CD14-positive monocyte (primary cell): ENCODE measurements around the gene TPRG1L. TPM values are rescaled to one million over a fixed set of nuclear protein-coding genes. Genes with fewer than 3 reads are reported as not detected.

ENCODE experiments used
- DNase-seq, 3 donors: peaks; one replicate each; pipeline ENCODE4 v3.0.0-alpha.2; 2011 to 2022
- H2AFZ ChIP-seq: 2 replicates; pipeline ENCODE4 v1.6.0; 2012; ENCODE audit warnings: mild to moderate bottlenecking, low read depth, low read length, inconsistent platforms; ENCODE audit not compliant: insufficient read depth, poor library complexity, severe bottlenecking
- H3K27ac ChIP-seq, 2 donors: 1 replicate in 1 of 2; 2 replicates in 1 of 2; pipeline ENCODE4 v1.5.1; 2012 to 2013; ENCODE audit warnings: low read length in 2 of 2, control low read depth in 1 of 2, inconsistent platforms in 1 of 2, low read depth in 1 of 2, mild to moderate bottlenecking in 1 of 2
- H3K27me3 ChIP-seq, 2 donors: one replicate each; pipeline versions ENCODE4 v1.6.0 to v1.6.1; 2011 to 2013; ENCODE audit warnings: low read length in 2 of 2; ENCODE audit not compliant: control insufficient read depth in 2 of 2, insufficient read depth in 2 of 2
- H3K36me3 ChIP-seq, 2 donors: replicated peaks in 1 of 2; 1 replicate in 1 of 2; 2 replicates in 1 of 2; pipeline versions ENCODE4 v1.5.1 to v1.6.1; 2012 to 2013; ENCODE audit warnings: low read length in 2 of 2, control low read depth in 1 of 2, inconsistent platforms in 1 of 2, mild to moderate bottlenecking in 1 of 2; ENCODE audit not compliant: insufficient read depth in 2 of 2, control insufficient read depth in 1 of 2
- H3K4me1 ChIP-seq, 2 donors: 1 replicate in 1 of 2; 2 replicates in 1 of 2; pipeline versions ENCODE4 v1.5.1 to v1.6.1; 2012 to 2013; ENCODE audit warnings: low read length in 2 of 2, control low read depth in 1 of 2, inconsistent platforms in 1 of 2, mild to moderate bottlenecking in 1 of 2, moderate library complexity in 1 of 2; ENCODE audit not compliant: insufficient read depth in 2 of 2, control insufficient read depth in 1 of 2
- H3K4me2 ChIP-seq: replicated peaks from 2 replicates; pipeline ENCODE3; 2012; ENCODE audit warnings: low read length, moderate library complexity, mild to moderate bottlenecking; ENCODE audit not compliant: poor library complexity, severe bottlenecking; ENCODE audit errors: extremely low read depth
- H3K4me3 ChIP-seq, 3 experiments: fragments of 200-600 bp in 1 of 3; sonication (generic) in 1 of 3; replicated peaks in 1 of 3; 1 replicate in 2 of 3; 2 replicates in 1 of 3; pipeline ENCODE4 v1.5.1; 2011 to 2013; ENCODE audit warnings: low read length in 3 of 3, mild to moderate bottlenecking in 3 of 3, control low read depth in 2 of 3, low read depth in 2 of 3, inconsistent platforms in 1 of 3, moderate library complexity in 1 of 3
- H3K79me2 ChIP-seq: 2 replicates; pipeline ENCODE4 v1.6.0; 2012; ENCODE audit warnings: mild to moderate bottlenecking, control low read depth, inconsistent platforms, low read length, moderate library complexity; ENCODE audit not compliant: insufficient read depth
- H3K9ac ChIP-seq: 2 replicates; pipeline ENCODE4 v1.6.0; 2017; ENCODE audit warnings: low read length, mild to moderate bottlenecking; ENCODE audit not compliant: insufficient read depth, poor library complexity, severe bottlenecking
- H3K9me3 ChIP-seq, 2 donors: replicated peaks in 1 of 2; 1 replicate in 1 of 2; 2 replicates in 1 of 2; pipeline versions ENCODE4 v1.5.1 to v1.6.1; 2012 to 2013; ENCODE audit warnings: low read length in 2 of 2, control low read depth in 1 of 2; ENCODE audit not compliant: control insufficient read depth in 1 of 2, insufficient read depth in 1 of 2
- H4K20me1 ChIP-seq: 2 replicates; pipeline ENCODE4 v1.6.0; 2012; ENCODE audit warnings: mild to moderate bottlenecking, low read length, control low read depth, moderate library complexity; ENCODE audit not compliant: insufficient read depth
- H3K27ac Mint-ChIP-seq, 7 donors: one replicate each; pipeline ENCODE4 v1.8.0; 2020; ENCODE audit warnings: mild to moderate bottlenecking in 7 of 7, mixed read lengths in 7 of 7, moderate library complexity in 6 of 7, inconsistent platforms in 2 of 7
- H3K27me3 Mint-ChIP-seq, 3 donors: one replicate each; pipeline ENCODE4 v1.8.0; 2021 to 2022; ENCODE audit warnings: low read depth in 3 of 3, mild to moderate bottlenecking in 3 of 3, mixed read lengths in 3 of 3, moderate library complexity in 3 of 3, inconsistent platforms in 1 of 3
- H3K36me3 Mint-ChIP-seq, 2 donors: one replicate each; pipeline ENCODE4 v1.8.0; 2020; ENCODE audit warnings: mixed read lengths in 2 of 2, inconsistent platforms in 1 of 2, mild to moderate bottlenecking in 1 of 2
- H3K4me1 Mint-ChIP-seq: one replicate; pipeline ENCODE4 v1.8.0; 2020; ENCODE audit warnings: mild to moderate bottlenecking, mixed read lengths
- H3K4me3 Mint-ChIP-seq, 2 donors: one replicate each; pipeline ENCODE4 v1.8.0; 2020; ENCODE audit warnings: mild to moderate bottlenecking in 2 of 2, mixed read lengths in 2 of 2, moderate library complexity in 1 of 2
- H3K9me3 Mint-ChIP-seq, 7 donors: one replicate each; pipeline ENCODE4 v1.8.0; 2020 to 2022; ENCODE audit warnings: mixed read lengths in 7 of 7, mild to moderate bottlenecking in 6 of 7, moderate library complexity in 6 of 7, inconsistent platforms in 2 of 7
- WGBS: methylation state at CpG from one replicate; pipeline ENCODE4 v1.1.5; 2013; ENCODE audit warnings: missing lambda C conversion rate; ENCODE audit not compliant: insufficient coverage; 5-methylcytosine and 5-hydroxymethylcytosine counted together
- intact Hi-C, 2 donors: fragments of 100-400 bp; cut with micrococcal nuclease; formaldehyde crosslinking; loops; one replicate each; pipeline versions ENCODE4 v1.15.0 to v1.15.1; 2023
- polyA plus RNA-seq, 3 donors: library from polyadenylated mRNA; depleted of rRNA in 1 of 3; unstranded in 2 of 3; stranded (reverse) in 1 of 3; fragments of 300-500 nt in 2 of 3; fragments of >200 nt in 1 of 3; fragmentation: Illumina TruSeq in 2 of 3; gene quantifications; 1 replicate in 2 of 3; 2 replicates in 1 of 3; pipeline ENCODE4 v1.2.3, GENCODE V29; 2012 to 2021
- TF ChIP-seq, protein P1 (sequence below): fragments of 200-600 bp; IDR thresholded peaks from one replicate; pipeline ENCODE4 v1.8.0; 2022; ENCODE audit warnings: antibody characterized with exemption, mild to moderate bottlenecking

Gene TPRG1L
- polyA plus RNA-seq, 3 donors: 16.1 to 19.7 (median 18.5) TPM

DNA sequence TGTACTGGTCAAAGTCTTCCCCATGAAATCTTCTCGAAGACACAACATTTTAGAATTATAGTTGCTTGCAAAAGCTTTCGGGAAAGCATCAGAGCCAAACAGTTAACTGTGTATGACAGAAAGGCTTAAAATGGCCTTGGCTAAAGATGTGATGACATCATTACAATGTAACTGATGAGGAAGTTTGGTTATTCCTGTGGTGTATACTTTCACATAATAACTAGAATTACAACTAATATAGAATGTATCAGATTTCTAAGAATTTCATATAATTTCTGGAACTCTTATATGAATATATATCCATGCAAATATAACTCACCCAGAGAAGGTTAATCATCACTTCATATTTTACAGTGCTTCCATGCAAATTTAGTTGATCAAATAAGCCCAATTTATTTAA lies 35.9 kb downstream of the TPRG1L start:
- DNase-seq: no peak
- Histone ChIP-seq H3K4me3 (no peak overlapping the region), H3K36me3 (no peaks in the 10 kb centered on the region), H3K4me2 (no peak overlapping the region), H3K4me1 (peaks cover 0 to 5% of the 10 kb centered on the region in 2 donors), H3K9ac (no peak overlapping the region), H3K9me3 (no peaks in the 10 kb centered on the region), H2AFZ (no peak overlapping the region), H3K79me2 (no peaks in the 10 kb centered on the region), H3K27ac (no peak overlapping the region), H3K27me3 (peaks cover 0 to 20% of the 10 kb centered on the region in 2 donors), H4K20me1 (no peaks in the 10 kb centered on the region)
- H3K27me3 Mint-ChIP-seq: peaks cover 14 to 43% (median 23%) of the 10 kb centered on the region in 3 donors
- peaks cover 4% of the 10 kb centered on the region for H3K4me1 Mint-ChIP-seq
- WGBS: no CpG with 5 or more reads among the region's 2 CpGs
- no peak overlapping the region for H3K27ac Mint-ChIP-seq
- intact Hi-C loops: no loop called here
- H3K4me3 Mint-ChIP-seq: no peak overlapping the region
- TF ChIP-seq, protein P1, sequence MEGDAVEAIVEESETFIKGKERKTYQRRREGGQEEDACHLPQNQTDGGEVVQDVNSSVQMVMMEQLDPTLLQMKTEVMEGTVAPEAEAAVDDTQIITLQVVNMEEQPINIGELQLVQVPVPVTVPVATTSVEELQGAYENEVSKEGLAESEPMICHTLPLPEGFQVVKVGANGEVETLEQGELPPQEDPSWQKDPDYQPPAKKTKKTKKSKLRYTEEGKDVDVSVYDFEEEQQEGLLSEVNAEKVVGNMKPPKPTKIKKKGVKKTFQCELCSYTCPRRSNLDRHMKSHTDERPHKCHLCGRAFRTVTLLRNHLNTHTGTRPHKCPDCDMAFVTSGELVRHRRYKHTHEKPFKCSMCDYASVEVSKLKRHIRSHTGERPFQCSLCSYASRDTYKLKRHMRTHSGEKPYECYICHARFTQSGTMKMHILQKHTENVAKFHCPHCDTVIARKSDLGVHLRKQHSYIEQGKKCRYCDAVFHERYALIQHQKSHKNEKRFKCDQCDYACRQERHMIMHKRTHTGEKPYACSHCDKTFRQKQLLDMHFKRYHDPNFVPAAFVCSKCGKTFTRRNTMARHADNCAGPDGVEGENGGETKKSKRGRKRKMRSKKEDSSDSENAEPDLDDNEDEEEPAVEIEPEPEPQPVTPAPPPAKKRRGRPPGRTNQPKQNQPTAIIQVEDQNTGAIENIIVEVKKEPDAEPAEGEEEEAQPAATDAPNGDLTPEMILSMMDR: no peak
- H3K36me3 Mint-ChIP-seq: no peaks in the 10 kb centered on the region
- H3K9me3 Mint-ChIP-seq: no peaks in the 10 kb centered on the region

DNA sequence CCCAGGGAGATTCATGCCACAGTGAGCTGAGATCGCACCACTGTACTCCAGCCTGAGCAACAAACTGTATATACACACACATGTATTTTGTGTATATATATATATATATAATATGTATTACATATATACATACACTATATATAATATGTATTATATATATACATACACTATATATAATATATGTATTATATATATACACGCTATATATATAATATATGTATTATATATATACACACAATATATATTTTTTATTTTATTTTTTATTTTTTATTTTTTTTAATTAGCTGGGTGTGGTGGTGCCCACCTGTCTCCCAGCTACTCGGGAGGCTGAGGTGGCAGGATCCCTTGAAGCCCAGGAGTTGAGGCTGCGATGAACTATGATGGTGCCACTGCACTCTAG lies 36.8 kb downstream of the TPRG1L start:
- Histone ChIP-seq H3K9ac (no peak overlapping the region), H3K4me1 (peaks cover 9 to 14% of the 10 kb centered on the region in 2 donors), H3K4me2 (no peak overlapping the region), H3K27ac (no peak overlapping the region), H3K4me3 (no peak overlapping the region), H3K36me3 (no peaks in the 10 kb centered on the region), H3K27me3 (peaks cover 0 to 12% of the 10 kb centered on the region in 2 donors), H3K9me3 (no peaks in the 10 kb centered on the region), H4K20me1 (no peaks in the 10 kb centered on the region), H3K79me2 (no peaks in the 10 kb centered on the region), H2AFZ (no peak overlapping the region)
- no peak overlapping the region for H3K27ac Mint-ChIP-seq
- no peaks in the 10 kb centered on the region for H3K36me3 Mint-ChIP-seq
- intact Hi-C loops: no loop called here
- H3K4me3 Mint-ChIP-seq: no peak overlapping the region
- H3K27me3 Mint-ChIP-seq: peaks cover 11 to 35% (median 18%) of the 10 kb centered on the region in 3 donors
- H3K4me1 Mint-ChIP-seq: peaks cover 10% of the 10 kb centered on the region
- 100% methylated on average over 2 of the region's 4 CpGs for WGBS
- no peak for DNase-seq
- TF ChIP-seq, protein P1: no peak
- H3K9me3 Mint-ChIP-seq: no peaks in the 10 kb centered on the region
